ENCODE data around the gene PDF.

The PDF gene

DNA sequence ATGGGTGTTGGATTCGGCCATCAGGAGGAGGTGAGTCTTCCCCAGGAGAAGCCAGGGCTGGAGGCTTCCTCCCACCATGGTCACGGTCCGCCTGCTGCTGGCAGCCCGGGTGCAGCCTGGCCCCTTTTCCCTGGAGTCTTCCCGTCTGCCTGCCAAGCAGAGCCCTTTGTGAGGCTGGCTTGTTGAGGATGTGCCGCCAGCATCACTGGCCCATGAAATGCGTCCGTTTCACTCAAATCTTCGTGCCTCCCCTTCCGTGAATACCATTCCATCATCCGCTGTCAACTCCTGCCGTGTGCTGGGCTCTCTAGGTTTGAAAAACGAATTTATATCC is 9.7 kb downstream of the PDF start:
- no peak overlapping the region for H3K4me2 ChIP-seq (ENCODE audit: low read depth, low read length, poor library complexity, severe bottlenecking)
- peaks cover 63% of the 10 kb centered on the region for H3K79me2 ChIP-seq (ENCODE audit: insufficient read depth, low read length)
- H3K9me2 ChIP-seq (replicated peaks; ENCODE audit: low read depth, low read length), result no peaks in the 10 kb centered on the region
- H3K27me3 ChIP-seq (ENCODE audit: insufficient read depth, low read length, poor library complexity, severe bottlenecking), result no peaks in the 10 kb centered on the region
- peaks cover 87% of the 10 kb centered on the region; the same call in 1 of the 2 replicates for H3K36me3 ChIP-seq (ENCODE audit: insufficient read depth, low read length)
- TF ChIP-seq EZH2phosphoT487 (IDR thresholded peaks at IDR 0.05; ENCODE audit: borderline replicate concordance), result no peak
- TF ChIP-seq, protein P1, sequence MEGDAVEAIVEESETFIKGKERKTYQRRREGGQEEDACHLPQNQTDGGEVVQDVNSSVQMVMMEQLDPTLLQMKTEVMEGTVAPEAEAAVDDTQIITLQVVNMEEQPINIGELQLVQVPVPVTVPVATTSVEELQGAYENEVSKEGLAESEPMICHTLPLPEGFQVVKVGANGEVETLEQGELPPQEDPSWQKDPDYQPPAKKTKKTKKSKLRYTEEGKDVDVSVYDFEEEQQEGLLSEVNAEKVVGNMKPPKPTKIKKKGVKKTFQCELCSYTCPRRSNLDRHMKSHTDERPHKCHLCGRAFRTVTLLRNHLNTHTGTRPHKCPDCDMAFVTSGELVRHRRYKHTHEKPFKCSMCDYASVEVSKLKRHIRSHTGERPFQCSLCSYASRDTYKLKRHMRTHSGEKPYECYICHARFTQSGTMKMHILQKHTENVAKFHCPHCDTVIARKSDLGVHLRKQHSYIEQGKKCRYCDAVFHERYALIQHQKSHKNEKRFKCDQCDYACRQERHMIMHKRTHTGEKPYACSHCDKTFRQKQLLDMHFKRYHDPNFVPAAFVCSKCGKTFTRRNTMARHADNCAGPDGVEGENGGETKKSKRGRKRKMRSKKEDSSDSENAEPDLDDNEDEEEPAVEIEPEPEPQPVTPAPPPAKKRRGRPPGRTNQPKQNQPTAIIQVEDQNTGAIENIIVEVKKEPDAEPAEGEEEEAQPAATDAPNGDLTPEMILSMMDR (conservative IDR thresholded peaks at IDR 0.05; ENCODE audit: low read length), result no peak
- peaks cover 19% of the 10 kb centered on the region for H4K20me1 ChIP-seq (ENCODE audit: insufficient read depth, low read length, poor library complexity, severe bottlenecking)
- no peak overlapping the region for H3K4me3 ChIP-seq (ENCODE audit: low read length, poor library complexity, severe bottlenecking)
- no peaks in the 10 kb centered on the region for H3F3A ChIP-seq (ENCODE audit: low read depth)
- H2AFZ ChIP-seq (ENCODE audit: low read length), result no peak overlapping the region
- no peaks in the 10 kb centered on the region for H3K9me3 ChIP-seq (ENCODE audit: insufficient read depth, low read depth, low read length)
- peaks cover 9% of the 10 kb centered on the region for H3K4me1 ChIP-seq (ENCODE audit: insufficient read depth, low read length, poor library complexity, severe bottlenecking)
- H3K9ac ChIP-seq (ENCODE audit: low read depth, low read length, poor library complexity, severe bottlenecking), result no peak overlapping the region

DNA sequence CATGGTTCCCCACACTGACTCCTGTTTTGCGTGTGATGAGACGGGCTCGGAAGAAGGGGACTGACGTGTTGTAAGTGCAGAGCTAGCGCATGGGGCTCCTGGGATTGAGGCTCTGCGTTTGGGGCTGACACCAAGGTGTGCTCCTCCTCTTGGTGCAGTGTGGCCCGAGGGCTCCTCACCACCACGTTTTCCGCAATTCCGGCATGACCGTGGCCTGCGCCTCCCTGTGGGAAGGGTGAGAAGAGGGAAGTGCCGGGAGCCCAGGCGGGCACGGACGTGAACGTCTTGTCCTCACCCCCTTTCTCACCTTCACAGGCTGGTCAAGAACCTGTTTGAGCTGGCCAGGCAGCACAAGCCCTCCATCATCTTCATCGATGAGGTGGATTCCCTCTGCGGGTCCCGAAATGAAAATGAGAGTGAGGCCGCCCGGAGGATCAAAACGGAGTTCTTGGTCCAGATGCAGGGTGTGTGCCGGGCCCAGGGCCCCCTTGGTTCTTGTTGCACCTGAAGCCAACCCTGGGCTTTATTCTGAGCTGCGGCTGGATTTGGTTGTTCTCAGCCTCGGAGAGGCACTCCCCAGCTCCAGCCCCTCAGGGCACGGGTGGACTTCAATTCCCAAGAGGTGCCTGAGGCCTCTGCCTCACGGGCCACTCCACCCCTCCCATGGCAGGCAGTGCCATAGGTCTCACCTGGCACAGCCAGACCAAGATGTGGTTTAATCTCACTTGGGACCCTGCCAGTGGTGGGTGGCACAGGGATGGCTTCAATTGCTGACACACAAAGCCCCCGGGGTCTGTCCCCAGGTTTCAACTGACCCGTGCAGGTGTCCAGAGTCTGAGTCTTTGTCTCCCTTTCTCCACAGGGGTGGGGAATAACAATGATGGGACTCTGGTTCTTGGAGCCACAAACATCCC is 10.3 kb downstream of the PDF start:
- no peak overlapping the region for H3K4me2 ChIP-seq (ENCODE audit: low read depth, low read length, poor library complexity, severe bottlenecking)
- peaks cover 63% of the 10 kb centered on the region for H3K79me2 ChIP-seq (ENCODE audit: insufficient read depth, low read length)
- no peaks in the 10 kb centered on the region for H3F3A ChIP-seq (ENCODE audit: low read depth)
- no peaks in the 10 kb centered on the region for H3K27me3 ChIP-seq (ENCODE audit: insufficient read depth, low read length, poor library complexity, severe bottlenecking)
- peaks cover 15% of the 10 kb centered on the region for H4K20me1 ChIP-seq (ENCODE audit: insufficient read depth, low read length, poor library complexity, severe bottlenecking)
- peaks cover 87% of the 10 kb centered on the region; the same call in 1 of the 2 replicates for H3K36me3 ChIP-seq (ENCODE audit: insufficient read depth, low read length)
- peaks cover 7% of the 10 kb centered on the region for H3K4me1 ChIP-seq (ENCODE audit: insufficient read depth, low read length, poor library complexity, severe bottlenecking)
- no peak overlapping the region for H2AFZ ChIP-seq (ENCODE audit: low read length)
- H3K9ac ChIP-seq (ENCODE audit: low read depth, low read length, poor library complexity, severe bottlenecking), result no peak overlapping the region
- H3K9me3 ChIP-seq (ENCODE audit: insufficient read depth, low read depth, low read length), result no peaks in the 10 kb centered on the region
- no peak overlapping the region for H3K4me3 ChIP-seq (ENCODE audit: low read length, poor library complexity, severe bottlenecking)
- TF ChIP-seq, protein P1 (conservative IDR thresholded peaks at IDR 0.05; ENCODE audit: low read length), result no peak
- TF ChIP-seq EZH2phosphoT487 (IDR thresholded peaks at IDR 0.05; ENCODE audit: borderline replicate concordance), result no peak
- no peaks in the 10 kb centered on the region for H3K9me2 ChIP-seq (replicated peaks; ENCODE audit: low read depth, low read length)

DNA sequence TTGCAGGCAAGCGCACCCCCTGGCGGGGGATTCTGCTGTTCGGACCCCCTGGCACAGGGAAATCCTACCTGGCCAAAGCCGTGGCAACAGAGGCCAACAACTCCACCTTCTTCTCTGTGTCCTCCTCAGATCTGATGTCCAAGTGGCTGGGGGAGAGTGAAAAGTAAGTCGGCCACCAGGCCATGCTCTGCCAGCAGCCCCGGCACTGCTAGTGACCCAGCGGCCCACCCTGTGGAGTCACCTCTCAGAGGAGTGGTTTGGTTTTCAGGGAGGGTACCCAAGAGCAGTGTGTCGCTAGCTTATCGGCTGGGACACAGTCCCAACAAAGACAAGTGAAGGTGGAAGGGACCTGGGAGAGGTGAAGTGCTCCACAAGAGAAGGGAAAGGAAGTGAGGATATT is 11.0 kb downstream of the PDF start:
- H3K9me3 ChIP-seq (ENCODE audit: insufficient read depth, low read depth, low read length), result no peaks in the 10 kb centered on the region
- no peak overlapping the region for H3K4me3 ChIP-seq (ENCODE audit: low read length, poor library complexity, severe bottlenecking)
- no peak overlapping the region for H2AFZ ChIP-seq (ENCODE audit: low read length)
- no peak overlapping the region for H3K4me2 ChIP-seq (ENCODE audit: low read depth, low read length, poor library complexity, severe bottlenecking)
- no peaks in the 10 kb centered on the region for H3K27me3 ChIP-seq (ENCODE audit: insufficient read depth, low read length, poor library complexity, severe bottlenecking)
- H3K9ac ChIP-seq (ENCODE audit: low read depth, low read length, poor library complexity, severe bottlenecking), result no peak overlapping the region
- peaks cover 11% of the 10 kb centered on the region for H4K20me1 ChIP-seq (ENCODE audit: insufficient read depth, low read length, poor library complexity, severe bottlenecking)
- H3K9me2 ChIP-seq (replicated peaks; ENCODE audit: low read depth, low read length), result no peaks in the 10 kb centered on the region
- H3K36me3 ChIP-seq (ENCODE audit: insufficient read depth, low read length), result peaks cover 80% of the 10 kb centered on the region; the same call in 1 of the 2 replicates
- no peaks in the 10 kb centered on the region for H3F3A ChIP-seq (ENCODE audit: low read depth)
- TF ChIP-seq, protein P1 (conservative IDR thresholded peaks at IDR 0.05; ENCODE audit: low read length), result no peak
- no peak for TF ChIP-seq EZH2phosphoT487 (IDR thresholded peaks at IDR 0.05; ENCODE audit: borderline replicate concordance)
- no peaks in the 10 kb centered on the region for H3K4me1 ChIP-seq (ENCODE audit: insufficient read depth, low read length, poor library complexity, severe bottlenecking)
- H3K79me2 ChIP-seq (ENCODE audit: insufficient read depth, low read length), result peaks cover 62% of the 10 kb centered on the region

All from Loucy (cell line).